ENCODE results near the gene PADI1. TPM values are rescaled to one million over a fixed set of nuclear protein-coding genes. Genes with fewer than 3 reads are reported as not detected.

PADI1 gene
- total RNA-seq, 1 experiment from 2014 or later = 0.37 TPM

DNA sequence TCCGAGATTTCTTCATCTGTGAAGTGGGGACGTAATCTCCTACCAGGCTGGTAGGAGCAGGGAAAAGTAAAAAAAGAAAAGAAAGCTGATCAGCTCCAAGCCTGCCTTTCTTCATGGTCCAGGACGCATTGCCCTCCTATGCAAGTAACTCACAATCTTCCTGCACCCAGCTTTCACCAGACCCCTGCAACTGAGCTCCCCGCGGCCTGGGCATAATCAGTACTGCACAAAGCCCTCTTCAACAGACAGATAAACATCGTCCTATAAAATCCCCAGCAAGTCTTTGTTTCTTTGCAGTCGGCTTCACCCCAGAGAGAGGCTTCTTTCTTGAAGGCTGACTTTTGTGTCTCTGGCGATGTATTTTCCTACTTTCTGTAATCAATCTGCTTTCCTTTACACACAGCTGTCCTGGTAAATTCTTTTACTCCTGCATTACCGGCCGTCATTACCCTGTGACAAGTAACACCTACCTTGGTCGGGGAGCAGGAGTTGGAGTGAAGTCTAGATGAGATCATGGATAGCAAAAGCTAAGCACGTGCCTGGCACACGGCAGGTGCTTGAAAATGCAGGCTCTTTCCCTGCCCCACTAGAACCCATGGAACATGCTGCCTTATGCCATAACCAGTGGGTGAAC is 8.3 kb downstream of the PADI1 start:
- POLR2A ChIA-PET = no interaction called here
- no peak for TF ChIP-seq POLR2A (IDR thresholded peaks at IDR 0.05; ENCODE audit: borderline replicate concordance, extremely low read depth, insufficient read depth, insufficient read length)
- TF ChIP-seq, protein P1, sequence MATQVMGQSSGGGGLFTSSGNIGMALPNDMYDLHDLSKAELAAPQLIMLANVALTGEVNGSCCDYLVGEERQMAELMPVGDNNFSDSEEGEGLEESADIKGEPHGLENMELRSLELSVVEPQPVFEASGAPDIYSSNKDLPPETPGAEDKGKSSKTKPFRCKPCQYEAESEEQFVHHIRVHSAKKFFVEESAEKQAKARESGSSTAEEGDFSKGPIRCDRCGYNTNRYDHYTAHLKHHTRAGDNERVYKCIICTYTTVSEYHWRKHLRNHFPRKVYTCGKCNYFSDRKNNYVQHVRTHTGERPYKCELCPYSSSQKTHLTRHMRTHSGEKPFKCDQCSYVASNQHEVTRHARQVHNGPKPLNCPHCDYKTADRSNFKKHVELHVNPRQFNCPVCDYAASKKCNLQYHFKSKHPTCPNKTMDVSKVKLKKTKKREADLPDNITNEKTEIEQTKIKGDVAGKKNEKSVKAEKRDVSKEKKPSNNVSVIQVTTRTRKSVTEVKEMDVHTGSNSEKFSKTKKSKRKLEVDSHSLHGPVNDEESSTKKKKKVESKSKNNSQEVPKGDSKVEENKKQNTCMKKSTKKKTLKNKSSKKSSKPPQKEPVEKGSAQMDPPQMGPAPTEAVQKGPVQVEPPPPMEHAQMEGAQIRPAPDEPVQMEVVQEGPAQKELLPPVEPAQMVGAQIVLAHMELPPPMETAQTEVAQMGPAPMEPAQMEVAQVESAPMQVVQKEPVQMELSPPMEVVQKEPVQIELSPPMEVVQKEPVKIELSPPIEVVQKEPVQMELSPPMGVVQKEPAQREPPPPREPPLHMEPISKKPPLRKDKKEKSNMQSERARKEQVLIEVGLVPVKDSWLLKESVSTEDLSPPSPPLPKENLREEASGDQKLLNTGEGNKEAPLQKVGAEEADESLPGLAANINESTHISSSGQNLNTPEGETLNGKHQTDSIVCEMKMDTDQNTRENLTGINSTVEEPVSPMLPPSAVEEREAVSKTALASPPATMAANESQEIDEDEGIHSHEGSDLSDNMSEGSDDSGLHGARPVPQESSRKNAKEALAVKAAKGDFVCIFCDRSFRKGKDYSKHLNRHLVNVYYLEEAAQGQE (IDR thresholded peaks at IDR 0.05; ENCODE audit: low read depth) = no peak
- Histone ChIP-seq H4K20me1 (ENCODE audit: insufficient read depth) (no peaks in the 10 kb centered on the region), H3K9me3 (ENCODE audit: control insufficient read depth in 1 of 2, insufficient read depth in 1 of 2, low read depth in 1 of 2, low read length in 2 of 2) (no peaks in the 10 kb centered on the region), H3K9ac (ENCODE audit: low read length) (no peak overlapping the region), H3K9me2 (ENCODE audit: insufficient read depth) (no peaks in the 10 kb centered on the region), H3K36me3 (ENCODE audit: control insufficient read depth in 1 of 2, insufficient read depth in 2 of 2, low read length in 2 of 2) (no peaks in the 10 kb centered on the region), H3K4me2 (ENCODE audit: low read length) (no peak overlapping the region), H3K27ac (ENCODE audit: low read depth, low read length) (no peak overlapping the region), H2AFZ (ENCODE audit: low read depth, low read length, poor library complexity, severe bottlenecking) (no peak overlapping the region), H3K4me1 (ENCODE audit: control insufficient read depth in 1 of 2, insufficient read depth in 2 of 2, low read length in 2 of 2) (peaks cover 17 to 56% of the 10 kb centered on the region in 2 experiments), H3K79me2 (ENCODE audit: insufficient read depth, low read length) (no peaks in the 10 kb centered on the region), H3K27me3 (ENCODE audit: insufficient read depth, low read length) (peaks cover 6% of the 10 kb centered on the region; the same call in 1 of the 2 replicates), H3K4me3 (replicated peaks in 1 of 2; ENCODE audit: low read depth in 1 of 2, low read length in 2 of 2) (no peak overlapping the region)
- CTCF ChIA-PET = no interaction called here
- intact Hi-C loops (cut with micrococcal nuclease) = no loop called here
- DNase-seq (ENCODE audit: low read depth, low spot score) = no peak
- RAD21 ChIA-PET (ENCODE audit: low non-redundant PET in 1 of 2, low total read pairs in 2 of 2, uncharacterized antibody in 2 of 2, unreplicated experiment in 2 of 2) = no interaction called here
- no TSS peak for BruUV-seq (replicated peaks)
- no peak for ATAC-seq

DNA sequence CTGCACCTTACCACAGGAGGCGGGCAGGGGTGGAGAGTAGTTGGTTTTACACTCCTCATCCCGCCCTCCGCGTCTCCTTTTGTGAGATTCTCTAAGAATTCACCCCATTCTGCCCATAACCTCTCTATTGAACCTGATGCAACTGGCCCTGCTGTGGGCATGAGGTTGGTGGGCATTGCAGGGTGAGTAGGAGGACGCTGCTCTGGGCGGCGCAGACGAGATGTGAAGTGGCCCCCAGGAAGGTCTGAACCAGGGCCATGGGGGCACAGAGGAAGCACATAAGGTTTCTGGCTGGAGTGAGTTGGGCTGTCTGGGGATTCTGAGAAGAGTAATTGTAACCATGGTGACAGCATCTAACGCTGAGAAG is 8.8 kb downstream of the PADI1 start:
- ATAC-seq (no peak), DNase-seq (ENCODE audit: low read depth, low spot score) (no peak)
- RAD21 ChIA-PET (ENCODE audit: low non-redundant PET in 1 of 2, low total read pairs in 2 of 2, uncharacterized antibody in 2 of 2, unreplicated experiment in 2 of 2) = no interaction called here
- peaks cover 12 to 51% of the 10 kb centered on the region in 2 experiments for H3K4me1 ChIP-seq (ENCODE audit: control insufficient read depth in 1 of 2, insufficient read depth in 2 of 2, low read length in 2 of 2)
- no peaks in the 10 kb centered on the region for H3K79me2 ChIP-seq (ENCODE audit: insufficient read depth, low read length)
- no peak overlapping the region for H3K4me2 ChIP-seq (ENCODE audit: low read length)
- H3K27me3 ChIP-seq (ENCODE audit: insufficient read depth, low read length) = peaks cover 11% of the 10 kb centered on the region; the same call in 1 of the 2 replicates
- no peak overlapping the region for H3K4me3 ChIP-seq (replicated peaks in 1 of 2; ENCODE audit: low read depth in 1 of 2, low read length in 2 of 2)
- TF ChIP-seq EZH2phosphoT487 (IDR thresholded peaks at IDR 0.05; ENCODE audit: borderline replicate concordance) = no peak
- TF ChIP-seq, protein P2, sequence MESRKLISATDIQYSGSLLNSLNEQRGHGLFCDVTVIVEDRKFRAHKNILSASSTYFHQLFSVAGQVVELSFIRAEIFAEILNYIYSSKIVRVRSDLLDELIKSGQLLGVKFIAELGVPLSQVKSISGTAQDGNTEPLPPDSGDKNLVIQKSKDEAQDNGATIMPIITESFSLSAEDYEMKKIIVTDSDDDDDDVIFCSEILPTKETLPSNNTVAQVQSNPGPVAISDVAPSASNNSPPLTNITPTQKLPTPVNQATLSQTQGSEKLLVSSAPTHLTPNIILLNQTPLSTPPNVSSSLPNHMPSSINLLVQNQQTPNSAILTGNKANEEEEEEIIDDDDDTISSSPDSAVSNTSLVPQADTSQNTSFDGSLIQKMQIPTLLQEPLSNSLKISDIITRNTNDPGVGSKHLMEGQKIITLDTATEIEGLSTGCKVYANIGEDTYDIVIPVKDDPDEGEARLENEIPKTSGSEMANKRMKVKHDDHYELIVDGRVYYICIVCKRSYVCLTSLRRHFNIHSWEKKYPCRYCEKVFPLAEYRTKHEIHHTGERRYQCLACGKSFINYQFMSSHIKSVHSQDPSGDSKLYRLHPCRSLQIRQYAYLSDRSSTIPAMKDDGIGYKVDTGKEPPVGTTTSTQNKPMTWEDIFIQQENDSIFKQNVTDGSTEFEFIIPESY (IDR thresholded peaks at IDR 0.05; ENCODE audit: extremely low read depth, insufficient replicate concordance, low read length) = no peak
- TF ChIP-seq, protein P3, sequence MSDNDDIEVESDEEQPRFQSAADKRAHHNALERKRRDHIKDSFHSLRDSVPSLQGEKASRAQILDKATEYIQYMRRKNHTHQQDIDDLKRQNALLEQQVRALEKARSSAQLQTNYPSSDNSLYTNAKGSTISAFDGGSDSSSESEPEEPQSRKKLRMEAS (IDR thresholded peaks at IDR 0.05) = no peak
- TF ChIP-seq, protein P4, sequence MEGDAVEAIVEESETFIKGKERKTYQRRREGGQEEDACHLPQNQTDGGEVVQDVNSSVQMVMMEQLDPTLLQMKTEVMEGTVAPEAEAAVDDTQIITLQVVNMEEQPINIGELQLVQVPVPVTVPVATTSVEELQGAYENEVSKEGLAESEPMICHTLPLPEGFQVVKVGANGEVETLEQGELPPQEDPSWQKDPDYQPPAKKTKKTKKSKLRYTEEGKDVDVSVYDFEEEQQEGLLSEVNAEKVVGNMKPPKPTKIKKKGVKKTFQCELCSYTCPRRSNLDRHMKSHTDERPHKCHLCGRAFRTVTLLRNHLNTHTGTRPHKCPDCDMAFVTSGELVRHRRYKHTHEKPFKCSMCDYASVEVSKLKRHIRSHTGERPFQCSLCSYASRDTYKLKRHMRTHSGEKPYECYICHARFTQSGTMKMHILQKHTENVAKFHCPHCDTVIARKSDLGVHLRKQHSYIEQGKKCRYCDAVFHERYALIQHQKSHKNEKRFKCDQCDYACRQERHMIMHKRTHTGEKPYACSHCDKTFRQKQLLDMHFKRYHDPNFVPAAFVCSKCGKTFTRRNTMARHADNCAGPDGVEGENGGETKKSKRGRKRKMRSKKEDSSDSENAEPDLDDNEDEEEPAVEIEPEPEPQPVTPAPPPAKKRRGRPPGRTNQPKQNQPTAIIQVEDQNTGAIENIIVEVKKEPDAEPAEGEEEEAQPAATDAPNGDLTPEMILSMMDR (IDR thresholded peaks at IDR 0.05 in 2 of 3, conservative IDR thresholded peaks at IDR 0.05 in 1 of 3; ENCODE audit: borderline replicate concordance in 1 of 3, insufficient read depth in 1 of 3, low read depth in 2 of 3, low read length in 2 of 3) = no peak
- no peak for TF ChIP-seq POLR2AphosphoS5 (IDR thresholded peaks at IDR 0.05; ENCODE audit: low read depth, low read length)
- no peak for TF ChIP-seq FOSL1 (IDR thresholded peaks at IDR 0.05; ENCODE audit: low read depth)
- no peak for TF ChIP-seq RAD21 (IDR thresholded peaks at IDR 0.05; ENCODE audit: low read depth)
- intact Hi-C loops (cut with micrococcal nuclease) = no loop called here
- POLR2A ChIA-PET = no interaction called here
- no TSS peak for BruUV-seq (replicated peaks)
- CTCF ChIA-PET = no interaction called here
- no peaks in the 10 kb centered on the region for H4K20me1 ChIP-seq (ENCODE audit: insufficient read depth)
- no peak overlapping the region for H3K27ac ChIP-seq (ENCODE audit: low read depth, low read length)
- no peak overlapping the region for H2AFZ ChIP-seq (ENCODE audit: low read depth, low read length, poor library complexity, severe bottlenecking)
- no peak overlapping the region for H3K9ac ChIP-seq (ENCODE audit: low read length)
- H3K9me2 ChIP-seq (ENCODE audit: insufficient read depth) = no peaks in the 10 kb centered on the region
- H3K36me3 ChIP-seq (ENCODE audit: control insufficient read depth in 1 of 2, insufficient read depth in 2 of 2, low read length in 2 of 2) = no peaks in the 10 kb centered on the region
- no peaks in the 10 kb centered on the region for H3K9me3 ChIP-seq (ENCODE audit: control insufficient read depth in 1 of 2, insufficient read depth in 1 of 2, low read depth in 1 of 2, low read length in 2 of 2)
